Endothelial cell of umbilical vein (primary cell): ENCODE results near the gene PTPRCAP.

Experiments used
- CTCF ChIP-seq, 2 donors: IDR thresholded peaks; 1 replicate in 1 of 2; 2 replicates in 1 of 2; pipeline ENCODE4 v1.5.1; 2011; ENCODE audit warnings: low read length in 2 of 2, mild to moderate bottlenecking in 2 of 2, moderate library complexity in 2 of 2, control low read depth in 1 of 2, inconsistent platforms in 1 of 2, low read depth in 1 of 2; ENCODE audit not compliant: insufficient read depth in 1 of 2; ENCODE audit errors: extremely low read depth in 1 of 2
- EZH2 ChIP-seq: IDR thresholded peaks from 2 replicates; pipeline ENCODE4 v1.6.1; 2012; ENCODE audit warnings: borderline replicate concordance, low read depth, mild to moderate bottlenecking, moderate library complexity, low read length, inconsistent platforms; ENCODE audit not compliant: severe bottlenecking
- MYC ChIP-seq: IDR thresholded peaks from one replicate; pipeline ENCODE4 v1.6.1; 2011; ENCODE audit warnings: mild to moderate bottlenecking, low read depth, low read length
- POLR2A ChIP-seq: IDR thresholded peaks from 2 replicates; pipeline ENCODE4 v1.6.1; 2012; ENCODE audit warnings: low read depth, mild to moderate bottlenecking, control low read depth, low read length
- POLR2AphosphoS5 ChIP-seq: IDR thresholded peaks from 2 replicates; pipeline ENCODE4 v1.6.1; 2012; ENCODE audit warnings: low read depth, mild to moderate bottlenecking, control low read depth, low read length, moderate library complexity; ENCODE audit not compliant: insufficient read depth

- no peak for TF ChIP-seq CTCF (IDR thresholded peaks at IDR 0.05; ENCODE audit: extremely low read depth in 1 of 2, insufficient read depth in 1 of 2, low read depth in 1 of 2, low read length in 2 of 2)
- no peak for TF ChIP-seq POLR2AphosphoS5
- no peak for TF ChIP-seq MYC
- TF ChIP-seq POLR2A = no peak
- no peak for TF ChIP-seq EZH2
Observed at GRCh38 chr11:67415501-67416304, 21.8 kb downstream of the PTPRCAP start, which contains the start of gene CARNS1.
